PC-9 (cell line): ENCODE results near the gene CMIP.

Experiments used
- CTCF ChIP-seq: fragments of 200-600 bp; sonication (generic); conservative IDR thresholded peaks from 2 replicates; pipeline ENCODE4 v1.6.1; 2017; ENCODE audit warnings: mixed run types, antibody characterized with exemption, mild to moderate bottlenecking, moderate library complexity
- EZH2 ChIP-seq: fragments of 200-600 bp; sonication (generic); IDR thresholded peaks from 2 replicates; pipeline ENCODE4 v1.8.0; 2017; ENCODE audit warnings: antibody characterized with exemption, low read depth

- TF ChIP-seq CTCF (no peak), EZH2 (no peak)
Measured at GRCh38 chr16:81655469-81656162, 211.0 kb downstream of the CMIP start.
